ENCODE results near the gene TXNDC11. TPM values are rescaled to one million over a fixed set of nuclear protein-coding genes. Genes with fewer than 3 reads are reported as not detected.

Gene TXNDC11
- total and polyA plus RNA-seq, 3 donors from 2014 or later, result 34.4 to 45.3 (median 42.3) TPM

GRCh38 chr16:11784038-11784369, 41.3 kb upstream of the TXNDC11 start:
- Histone ChIP-seq H3K36me3 (ENCODE audit: low read depth, missing control alignments) (no peaks in the 10 kb centered on the region), H3K9me3 (no peaks in the 10 kb centered on the region), H3K4me3 (no peak overlapping the region), H3K27me3 (no peaks in the 10 kb centered on the region), H3K27ac (peak overlapping the region; percentile 81 to 82), H3K4me1 (peaks cover 41% of the 10 kb centered on the region)
- TF ChIP-seq CTCF (IDR thresholded peaks at IDR 0.05) (no peak), POLR2A (IDR thresholded peaks at IDR 0.05) (no peak)
- intact Hi-C loops (cut with DNase I; ENCODE audit: low total_unique reads), result no loop called here
- no peak for DNase-seq

DNA sequence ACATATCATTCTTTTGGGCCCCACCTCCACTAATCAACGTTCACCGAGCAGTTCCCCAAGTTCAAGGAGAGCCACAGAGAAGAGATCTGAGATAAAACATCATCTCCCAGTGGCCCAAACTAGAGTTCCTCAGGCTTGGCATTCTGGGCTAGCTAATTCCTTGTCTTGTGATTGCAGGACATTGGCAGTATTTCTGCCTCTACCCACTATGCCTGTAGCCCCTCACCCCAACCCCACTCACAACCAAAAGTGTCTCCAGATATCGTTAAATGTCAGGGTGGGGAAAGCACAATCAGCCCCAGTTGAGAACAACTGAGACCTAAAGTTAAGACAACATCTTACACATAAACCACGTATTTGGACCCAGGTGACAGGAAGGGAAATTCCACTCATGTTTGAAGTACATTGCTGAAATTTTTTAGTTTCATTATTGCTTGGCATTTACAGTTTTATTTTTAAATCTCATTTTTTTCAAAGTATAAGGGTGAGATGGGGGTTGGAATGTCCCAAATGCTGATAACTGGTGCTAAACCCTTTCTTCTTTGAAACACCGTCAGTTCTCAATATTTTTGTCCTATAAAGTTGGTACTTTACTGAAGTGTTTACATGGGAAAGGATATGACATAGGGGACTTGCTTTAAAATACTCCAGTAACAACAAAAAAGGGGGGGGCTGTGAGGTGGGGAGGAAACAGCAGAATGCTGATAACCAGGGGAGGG, 40.8 kb upstream of the TXNDC11 start:
- no peaks in the 10 kb centered on the region for H3K27me3 ChIP-seq
- TF ChIP-seq POLR2A (IDR thresholded peaks at IDR 0.05) (no peak), CTCF (IDR thresholded peaks at IDR 0.05) (no peak)
- intact Hi-C loops (cut with DNase I; ENCODE audit: low total_unique reads), result no loop called here
- H3K9me3 ChIP-seq, result no peaks in the 10 kb centered on the region
- 23 to 30% methylated on average over 5 of the region's 5 CpGs for WGBS, 2 donors
- no peak overlapping the region for H3K4me3 ChIP-seq
- H3K27ac ChIP-seq, result peak overlapping the region; percentile 81 to 82
- H3K36me3 ChIP-seq (ENCODE audit: low read depth, missing control alignments), result no peaks in the 10 kb centered on the region
- peaks cover 41% of the 10 kb centered on the region for H3K4me1 ChIP-seq
- DNase-seq, result no peak

DNA sequence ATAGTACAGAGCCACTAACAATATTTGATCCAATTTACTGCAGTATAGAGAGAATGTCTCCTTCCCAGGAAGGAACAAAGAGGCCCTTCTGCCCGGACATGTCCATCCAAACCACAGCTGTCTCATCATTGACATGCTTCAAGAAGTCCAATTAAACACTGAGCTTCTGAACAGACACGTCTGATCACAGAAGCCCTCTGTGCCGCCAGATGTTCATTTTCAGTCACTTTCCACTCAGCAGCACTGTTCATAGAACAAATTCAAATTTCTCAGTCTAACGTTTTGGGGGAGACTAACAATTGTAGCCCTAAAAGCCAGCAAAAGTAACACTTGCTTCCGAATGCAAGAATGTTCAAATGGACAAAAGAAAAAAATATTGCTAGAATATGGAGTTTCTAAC, 39.1 kb upstream of the TXNDC11 start:
- Histone ChIP-seq H3K27ac (peak overlapping the region; percentile 61 to 82), H3K4me3 (no peak overlapping the region), H3K4me1 (peaks cover 41% of the 10 kb centered on the region), H3K27me3 (no peaks in the 10 kb centered on the region), H3K36me3 (ENCODE audit: low read depth, missing control alignments) (no peaks in the 10 kb centered on the region), H3K9me3 (no peaks in the 10 kb centered on the region)
- intact Hi-C loops (cut with DNase I; ENCODE audit: low total_unique reads), result no loop called here
- TF ChIP-seq CTCF (IDR thresholded peaks at IDR 0.05) (no peak), POLR2A (IDR thresholded peaks at IDR 0.05) (no peak)
- DNase-seq, result no peak
- 32 to 47% methylated on average over 5 of the region's 5 CpGs for WGBS, 2 donors

DNA sequence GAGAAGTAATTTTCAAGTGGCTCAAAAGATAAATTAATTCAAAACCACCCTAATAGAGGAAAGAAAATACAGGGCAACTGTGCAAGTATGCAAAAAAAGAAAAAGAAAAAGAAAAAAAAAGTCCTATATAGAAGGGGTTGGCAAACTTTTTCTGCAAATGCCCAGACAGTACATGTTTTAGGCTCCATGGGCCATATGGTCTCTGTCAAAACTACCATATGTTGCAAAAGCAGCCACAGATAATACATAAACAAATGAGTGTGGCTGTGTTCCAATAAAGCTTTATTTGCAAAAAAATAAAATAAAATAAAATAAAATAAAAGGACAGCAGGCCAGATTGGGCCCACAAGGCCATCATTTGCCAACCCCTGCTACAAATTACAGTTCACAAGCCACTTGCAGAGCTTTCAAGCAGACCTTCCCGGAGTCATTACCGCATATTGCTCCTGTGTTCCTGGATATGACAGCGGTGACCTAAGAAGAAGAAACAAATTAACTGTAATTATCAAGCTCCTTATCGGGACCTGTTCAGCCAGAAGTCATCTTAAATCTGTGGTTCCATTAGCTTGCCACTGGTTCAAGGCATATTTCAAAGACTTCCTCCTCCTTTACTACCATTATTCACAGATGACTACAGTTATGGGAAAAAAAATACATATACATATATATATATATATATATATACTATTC, 38.5 kb upstream of the TXNDC11 start:
- Histone ChIP-seq H3K4me1 (peaks cover 37% of the 10 kb centered on the region), H3K27me3 (no peaks in the 10 kb centered on the region), H3K36me3 (ENCODE audit: low read depth, missing control alignments) (no peaks in the 10 kb centered on the region), H3K4me3 (no peak overlapping the region), H3K27ac (peak overlapping the region in 1 of 2 donors; percentile 82), H3K9me3 (no peaks in the 10 kb centered on the region)
- no peak for TF ChIP-seq CTCF (IDR thresholded peaks at IDR 0.05)
- TF ChIP-seq POLR2A (IDR thresholded peaks at IDR 0.05), result no peak
- intact Hi-C loops (cut with DNase I; ENCODE audit: low total_unique reads), result no loop called here
- WGBS, 2 donors, result 54 to 85% methylated on average over 4 of the region's 4 CpGs
- DNase-seq, result no peak

- DNase-seq, result no peak
- no peaks in the 10 kb centered on the region for H3K36me3 ChIP-seq (ENCODE audit: low read depth, missing control alignments)
- TF ChIP-seq CTCF (IDR thresholded peaks at IDR 0.05), result no peak
- TF ChIP-seq POLR2A (IDR thresholded peaks at IDR 0.05), result no peak
- H3K27me3 ChIP-seq, result no peaks in the 10 kb centered on the region
- H3K9me3 ChIP-seq, result no peaks in the 10 kb centered on the region
- H3K4me3 ChIP-seq, result no peak overlapping the region
- intact Hi-C loops (cut with DNase I; ENCODE audit: low total_unique reads), result no loop called here
- H3K27ac ChIP-seq, result no peak overlapping the region
- peaks cover 35% of the 10 kb centered on the region for H3K4me1 ChIP-seq
- WGBS, 2 donors, result 91% methylated on average over 7 of the region's 7 CpGs
Observed at GRCh38 chr16:11779074-11779473, 36.4 kb upstream of the TXNDC11 start.

Data from testis (tissue), 3 donors.